ENCODE results near the gene KLHL26. TPM values are rescaled to one million over a fixed set of nuclear protein-coding genes. Genes with fewer than 3 reads are reported as not detected.
A peak's percentile ranks its signal among the peaks of the same experiment; 100 is the strongest.
"Not testable (repeated sequence)": the region's sequence is repeated elsewhere in the genome, so short reads cannot be mapped to it uniquely, and the experiment has no call there.

The KLHL26 gene, protein sequence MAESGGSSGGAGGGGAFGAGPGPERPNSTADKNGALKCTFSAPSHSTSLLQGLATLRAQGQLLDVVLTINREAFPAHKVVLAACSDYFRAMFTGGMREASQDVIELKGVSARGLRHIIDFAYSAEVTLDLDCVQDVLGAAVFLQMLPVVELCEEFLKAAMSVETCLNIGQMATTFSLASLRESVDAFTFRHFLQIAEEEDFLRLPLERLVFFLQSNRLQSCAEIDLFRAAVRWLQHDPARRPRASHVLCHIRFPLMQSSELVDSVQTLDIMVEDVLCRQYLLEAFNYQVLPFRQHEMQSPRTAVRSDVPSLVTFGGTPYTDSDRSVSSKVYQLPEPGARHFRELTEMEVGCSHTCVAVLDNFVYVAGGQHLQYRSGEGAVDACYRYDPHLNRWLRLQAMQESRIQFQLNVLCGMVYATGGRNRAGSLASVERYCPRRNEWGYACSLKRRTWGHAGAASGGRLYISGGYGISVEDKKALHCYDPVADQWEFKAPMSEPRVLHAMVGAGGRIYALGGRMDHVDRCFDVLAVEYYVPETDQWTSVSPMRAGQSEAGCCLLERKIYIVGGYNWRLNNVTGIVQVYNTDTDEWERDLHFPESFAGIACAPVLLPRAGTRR
- 5.4 TPM for polyA plus RNA-seq (ENCODE audit: insufficient read length)

DNA sequence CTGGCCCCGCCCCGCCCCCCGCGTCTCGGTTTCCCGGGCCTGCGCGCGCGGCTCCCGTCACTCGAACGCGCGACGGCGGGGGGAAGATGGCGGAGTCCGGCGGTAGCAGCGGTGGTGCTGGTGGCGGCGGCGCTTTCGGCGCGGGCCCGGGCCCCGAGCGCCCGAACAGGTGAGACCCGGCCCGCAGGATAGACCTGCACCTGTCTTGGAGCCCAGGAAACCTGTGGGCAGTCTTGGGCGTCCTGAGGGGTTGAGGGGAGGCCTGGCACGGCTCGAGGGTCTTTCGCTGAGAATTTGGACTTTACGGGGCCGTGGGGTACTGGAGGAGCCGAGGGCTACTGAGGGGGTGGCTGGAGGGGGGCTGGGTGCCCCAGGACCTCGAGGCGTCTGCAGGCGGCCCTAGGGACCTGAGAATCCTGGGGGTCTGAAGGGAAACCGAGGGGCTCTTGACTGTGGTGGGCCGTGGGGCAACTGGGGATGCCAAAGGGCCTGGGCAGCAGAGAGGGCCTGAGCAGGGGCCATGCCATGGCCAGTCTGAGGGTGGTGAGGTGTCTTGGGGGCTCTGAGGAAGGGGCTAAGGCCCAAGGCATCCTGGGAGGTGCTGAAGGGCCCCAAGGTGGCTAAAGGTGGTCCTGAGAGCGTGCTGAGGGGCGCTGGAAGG is at the start of gene KLHL26:
TSS of gene KLHL26 (plus strand) at position 60 of the 661 bp plus-strand sequence. CDS start at position 87, 27 bp downstream.
- DNase-seq, result no peak

DNA sequence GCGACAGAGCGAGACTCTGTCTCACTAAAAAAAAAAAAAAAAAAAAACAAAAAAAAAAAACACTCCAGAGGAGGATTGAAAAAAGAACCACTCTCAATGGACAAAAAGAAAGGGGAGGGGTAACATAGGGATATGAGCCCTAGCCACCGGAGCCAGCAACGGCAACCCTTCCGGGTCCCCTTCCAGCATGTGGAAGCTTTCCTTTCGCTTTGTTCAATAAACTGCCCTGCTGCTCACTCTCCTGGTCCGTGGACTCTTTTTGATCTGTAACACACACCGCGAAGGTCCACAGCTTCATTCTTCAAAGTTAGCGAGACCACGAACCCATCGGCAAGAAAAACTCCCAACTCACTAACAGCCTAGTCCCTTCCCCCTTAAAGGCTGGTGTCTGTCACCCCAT is 49.3 kb upstream of the KLHL26 start:
- no peak for DNase-seq

DNA sequence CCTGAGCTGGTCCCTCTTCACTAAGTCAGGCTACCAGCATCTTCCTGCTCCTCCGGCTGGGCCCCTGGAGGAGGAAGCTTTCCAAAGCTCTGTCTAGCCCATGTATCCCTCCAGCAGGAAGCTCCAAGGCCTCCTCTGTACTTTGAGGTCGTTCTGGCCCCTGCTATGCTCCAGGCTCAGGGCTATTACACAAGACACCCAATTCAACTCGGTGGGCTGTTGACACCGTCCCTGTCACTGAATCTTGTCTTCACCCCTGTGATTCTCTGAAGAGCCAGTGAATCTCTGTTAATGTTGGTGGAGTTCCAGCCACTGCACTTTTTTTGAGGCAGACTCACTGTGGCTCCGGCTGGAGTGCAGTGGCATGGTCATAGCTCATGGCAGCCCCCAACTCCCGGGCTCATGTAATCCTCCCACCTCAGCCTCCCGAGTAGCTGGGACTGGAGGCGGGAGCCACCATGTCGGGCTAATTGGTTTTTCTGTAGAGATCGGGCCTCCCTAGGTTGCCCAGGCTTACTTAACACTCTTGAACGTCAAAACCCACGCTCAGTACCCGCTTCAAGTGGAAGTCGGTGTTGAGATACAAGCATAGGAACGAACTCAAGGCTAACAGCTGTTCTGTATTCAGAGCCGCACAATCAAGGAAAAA is 48.7 kb upstream of the KLHL26 start:
- no peak for DNase-seq

DNA sequence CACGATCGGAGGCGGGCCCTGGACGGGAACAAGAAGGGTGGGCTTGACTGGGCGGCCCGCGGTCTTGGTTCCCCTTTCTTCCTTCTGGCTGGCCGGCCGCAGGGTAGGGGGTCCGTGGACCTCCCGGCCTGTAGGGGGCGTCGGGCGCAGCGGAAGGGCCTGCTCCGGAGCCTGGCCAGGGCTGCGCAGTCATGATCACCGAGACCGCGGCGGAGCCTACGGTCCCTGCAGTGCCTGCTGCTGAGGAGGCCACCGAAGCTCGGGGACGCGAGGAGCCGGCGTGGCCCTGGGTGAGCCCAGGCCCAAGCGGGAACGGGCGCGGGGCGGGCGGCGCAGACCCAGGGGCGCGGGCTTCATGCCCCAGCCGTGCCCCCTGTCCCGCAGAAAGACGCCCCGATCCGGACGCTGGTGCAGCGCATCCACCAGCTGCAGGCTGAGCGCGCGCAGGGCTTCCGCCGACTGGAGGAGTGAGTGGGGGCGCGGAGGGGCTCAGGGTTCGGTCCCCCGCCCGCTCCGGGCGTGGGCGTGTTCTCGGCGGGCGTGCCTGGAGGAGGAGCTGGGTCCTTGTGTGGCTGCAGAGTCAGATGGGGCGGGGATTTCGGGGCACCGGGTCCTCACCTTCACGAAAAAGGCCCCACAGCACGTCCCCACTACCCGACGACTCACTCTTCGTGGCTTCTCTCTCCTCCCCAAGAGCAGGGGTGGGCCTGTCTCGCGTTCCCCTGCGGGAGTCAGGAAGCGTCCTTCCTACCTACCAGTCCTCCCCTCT is 48.0 kb upstream of the KLHL26 start, which contains the start of gene REX1BD:
TSS of gene REX1BD (plus strand) at position 188 of the 769 bp plus-strand sequence. CDS start at position 192, 4 bp downstream.
- peak; percentile 90 for DNase-seq

DNA sequence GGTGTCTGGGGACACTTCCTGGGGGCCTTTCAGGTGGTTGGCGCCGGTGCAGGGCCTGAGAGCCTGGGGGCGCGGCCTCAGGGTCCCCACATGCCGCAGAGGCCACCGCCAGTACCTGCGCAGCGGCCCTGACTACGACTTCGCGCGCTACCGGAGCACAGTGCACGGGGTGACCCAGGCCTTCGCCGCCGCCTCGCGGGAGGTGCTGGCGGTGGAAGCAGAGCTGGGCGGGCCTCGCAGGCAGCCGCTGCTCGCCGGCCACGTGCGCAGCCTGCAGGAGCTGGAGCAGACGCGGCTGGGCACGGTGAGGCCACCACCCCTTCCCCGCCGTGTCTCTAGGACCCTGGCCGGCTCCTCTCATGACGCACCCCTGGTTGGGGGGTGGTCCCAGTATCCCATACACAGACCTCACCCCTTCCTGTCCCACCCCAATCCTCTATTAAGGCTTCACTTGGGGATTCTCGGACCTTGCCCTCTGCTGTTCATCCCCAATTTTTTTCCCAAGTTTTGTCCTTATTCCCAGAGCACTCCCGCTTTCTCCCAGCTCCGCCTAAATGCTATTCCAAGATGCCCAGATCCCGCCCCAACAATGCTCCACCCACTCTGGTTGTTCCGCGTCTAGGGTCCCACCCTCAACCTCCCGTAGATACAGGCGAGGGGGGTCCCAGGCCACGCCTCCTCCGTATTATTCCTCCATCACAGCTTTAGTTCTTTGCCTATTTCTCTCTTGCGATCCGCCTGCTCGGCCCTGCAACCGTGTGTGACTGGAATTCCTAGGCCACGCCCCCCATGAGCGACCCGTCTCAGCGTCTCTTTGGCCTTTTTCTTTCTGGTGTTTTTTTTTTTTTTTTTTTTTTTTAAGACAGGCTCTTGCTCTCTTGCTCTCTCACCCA is 47.2 kb upstream of the KLHL26 start:
- peak; percentile 76 for DNase-seq

DNA sequence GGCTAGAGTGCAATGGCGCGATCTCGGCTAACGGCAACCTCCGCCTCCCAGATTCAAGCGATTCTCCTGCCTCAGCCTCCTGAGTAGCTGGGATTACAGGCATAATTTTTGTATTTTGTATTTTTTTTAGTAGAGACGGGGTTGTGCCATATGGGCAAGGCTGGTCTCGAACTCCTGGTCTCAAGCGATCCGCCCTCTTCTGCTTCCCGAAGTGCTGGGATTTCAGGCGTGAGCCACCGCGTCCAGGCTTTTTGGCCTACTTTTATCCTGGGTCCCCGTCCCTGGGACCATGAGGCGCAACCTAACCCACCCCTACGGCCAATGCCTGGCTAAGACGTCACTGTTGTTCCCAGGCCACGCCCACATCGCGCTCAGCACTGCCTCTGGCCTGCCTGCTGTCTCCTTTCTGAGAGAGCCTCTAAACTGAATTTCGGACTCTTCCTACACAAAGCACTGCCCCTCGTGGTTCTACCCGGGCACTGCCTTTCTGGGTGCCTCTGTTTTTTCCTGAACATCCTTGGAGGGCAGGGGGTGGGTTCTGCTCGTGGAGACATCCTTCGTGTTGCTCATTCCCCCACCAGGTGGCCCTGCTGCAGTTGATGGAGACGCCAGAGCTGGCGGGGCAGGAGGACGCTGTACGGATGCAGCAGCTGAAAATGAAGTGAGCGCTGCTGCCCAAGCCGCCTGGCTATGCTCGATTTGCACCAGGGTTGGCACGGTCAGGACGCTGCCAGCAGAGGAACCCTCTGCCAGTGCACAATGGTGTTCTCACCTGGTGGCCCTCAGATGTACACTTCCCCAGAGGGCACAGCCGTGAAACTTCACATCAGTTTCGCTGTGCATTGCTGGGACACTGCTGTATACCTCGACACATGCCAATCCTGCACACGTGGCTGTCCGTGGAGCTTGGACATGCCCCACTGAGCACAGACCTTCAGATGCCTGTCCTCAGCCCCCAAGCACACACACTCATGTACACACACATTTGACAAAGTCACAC is 46.3 kb upstream of the KLHL26 start:
- DNase-seq, result peak; percentile 87

DNA sequence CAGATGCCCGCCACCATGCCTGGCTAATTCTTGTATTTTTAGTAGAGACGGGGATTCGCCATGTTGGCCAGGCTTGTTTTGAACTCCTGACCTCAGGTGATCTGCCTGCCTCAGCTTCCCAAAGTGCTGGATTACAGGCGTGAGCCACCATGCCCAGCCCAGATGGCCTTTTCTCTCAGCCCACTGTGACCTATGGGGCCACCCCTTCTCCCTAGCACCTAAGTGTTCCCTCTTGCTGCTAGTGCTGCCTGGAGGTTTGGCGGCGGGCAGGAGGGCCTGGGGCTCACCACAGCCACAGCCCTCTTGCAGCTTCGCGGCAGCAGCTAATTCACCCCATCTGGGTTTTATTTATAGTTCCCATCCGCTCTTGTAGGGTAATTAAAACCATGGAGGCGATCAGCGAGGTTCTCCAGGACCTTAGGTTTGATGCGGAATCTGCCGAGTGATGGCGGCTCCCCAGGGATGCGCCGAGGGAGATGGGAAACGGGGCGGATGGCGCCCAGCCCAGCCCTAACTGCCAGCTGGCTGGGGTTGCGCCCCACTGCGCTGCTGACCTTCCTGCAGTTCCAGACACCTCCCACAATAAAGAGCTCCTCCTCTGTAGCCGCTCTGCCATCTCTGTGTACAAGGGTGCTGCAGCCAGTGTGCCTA is 45.0 kb upstream of the KLHL26 start:
- DNase-seq, result no peak

DNA sequence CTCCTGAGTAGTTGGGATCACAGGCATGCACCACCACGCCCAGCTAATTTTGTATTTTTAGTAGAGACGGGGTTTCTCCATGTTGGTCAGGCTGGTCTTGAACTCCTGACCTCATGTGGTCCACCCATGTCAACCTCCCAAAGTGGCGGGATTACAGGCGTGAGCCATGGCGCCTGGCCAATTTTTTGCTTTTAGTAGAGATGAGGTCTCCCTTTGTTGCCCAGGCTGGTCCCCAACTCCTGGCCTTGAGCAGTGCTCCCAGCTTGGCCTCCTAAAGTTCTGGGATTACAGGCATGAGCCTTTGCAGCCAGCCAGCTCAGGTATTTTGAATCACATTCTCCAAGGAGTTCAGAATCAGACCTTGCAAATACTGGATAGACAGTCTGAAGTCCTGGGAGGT is 44.1 kb upstream of the KLHL26 start:
- not testable (repeated sequence) for DNase-seq

DNA sequence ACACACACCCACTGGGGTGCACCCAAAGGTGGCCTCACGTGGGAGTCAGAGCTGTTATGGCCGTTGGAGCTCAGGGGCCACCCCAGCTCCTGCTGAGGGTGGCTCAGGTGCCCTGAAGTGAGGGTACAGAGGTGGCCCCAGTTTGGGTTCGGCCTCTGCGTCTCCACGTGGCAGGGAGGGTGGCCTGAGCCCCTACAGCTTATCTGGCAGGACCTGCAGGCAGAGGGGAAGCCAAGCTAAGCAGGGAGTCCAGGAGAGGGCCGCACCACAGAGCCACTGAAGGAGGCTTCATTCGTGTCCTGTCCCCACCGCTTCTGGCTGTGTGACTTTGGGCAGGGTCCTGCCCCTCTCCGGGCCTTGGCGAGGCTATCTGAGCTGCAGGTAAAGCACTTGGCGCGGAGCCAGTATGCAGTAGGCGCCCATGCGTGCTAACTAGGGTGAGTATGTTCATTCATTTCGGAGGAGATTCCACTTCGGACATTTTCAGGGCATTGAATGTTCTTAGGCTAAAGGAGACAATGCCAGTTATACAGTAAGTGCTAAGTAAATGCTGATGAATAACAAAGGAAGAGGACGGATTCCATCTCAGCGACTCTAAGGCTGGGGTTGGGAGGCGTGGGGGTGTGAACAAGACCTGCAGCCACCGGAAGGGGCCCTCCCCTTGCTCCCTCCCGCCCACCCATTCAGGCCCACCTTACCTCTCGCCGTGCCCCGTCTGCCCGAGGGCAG is 43.3 kb upstream of the KLHL26 start:
- no peak for DNase-seq

DNA sequence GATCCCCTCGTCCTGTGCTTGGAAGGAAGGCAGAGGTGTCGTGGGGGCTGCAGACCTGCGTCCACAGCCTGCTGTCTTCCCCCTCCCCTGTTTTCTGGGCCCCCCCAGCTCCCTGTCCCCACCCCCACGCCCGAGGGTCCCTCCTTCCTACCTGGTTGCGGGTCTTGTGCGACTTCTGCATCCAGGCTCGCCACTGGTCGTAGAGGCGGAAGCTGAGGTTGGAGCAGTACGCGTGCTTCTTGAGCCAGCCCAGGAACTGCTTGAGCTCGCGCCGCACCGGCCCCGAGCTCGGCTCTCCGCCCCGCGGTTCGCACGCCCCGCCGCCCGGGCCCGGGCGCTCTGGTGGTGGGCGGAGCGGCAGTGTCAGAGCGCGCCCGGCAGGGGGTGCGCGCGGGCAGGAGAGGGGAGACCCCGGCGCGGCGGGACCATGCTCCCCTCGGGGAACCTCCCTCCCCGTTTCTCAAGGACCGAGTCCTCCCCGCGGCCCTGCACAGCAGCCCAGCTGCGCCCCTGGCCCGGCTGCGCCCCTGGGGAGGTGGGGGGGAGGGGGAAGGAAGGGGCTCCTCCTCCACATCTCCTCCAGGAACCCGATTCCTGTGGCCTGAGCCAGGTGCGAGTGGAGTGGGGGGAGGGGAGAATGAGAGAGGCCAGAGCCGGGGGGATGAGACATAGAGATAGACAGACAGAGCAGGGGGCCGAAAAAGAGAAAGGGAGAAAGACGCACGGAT is 42.6 kb upstream of the KLHL26 start:
- DNase-seq, result peak; percentile 89

DNA sequence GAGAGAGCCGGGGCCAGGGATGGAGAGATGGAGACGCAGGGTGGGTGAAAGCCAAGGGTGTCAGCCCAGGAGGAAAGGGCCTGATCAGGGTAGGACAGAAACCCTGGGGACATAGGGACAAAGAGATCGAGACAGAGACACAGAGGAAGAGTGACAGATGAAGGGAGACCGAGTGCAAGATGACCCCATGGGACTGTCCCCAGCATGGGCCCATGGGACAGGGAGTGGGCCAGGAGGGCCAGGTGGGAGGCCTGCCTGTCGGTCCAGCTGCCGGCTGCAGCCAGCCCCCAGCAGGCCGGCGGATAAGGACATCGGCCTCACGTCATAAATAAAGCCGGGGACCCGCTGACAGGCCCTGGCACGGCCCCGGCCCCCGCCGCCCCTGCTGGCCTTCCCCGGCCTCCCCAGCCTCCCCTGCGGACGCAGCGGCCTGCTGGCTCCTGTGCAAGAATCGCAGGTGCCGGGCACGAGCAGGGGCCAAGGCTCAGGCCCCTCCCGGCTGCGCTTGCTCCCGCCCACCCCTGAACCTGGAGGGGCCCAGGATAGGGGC is 41.9 kb upstream of the KLHL26 start:
- no peak for DNase-seq

DNA sequence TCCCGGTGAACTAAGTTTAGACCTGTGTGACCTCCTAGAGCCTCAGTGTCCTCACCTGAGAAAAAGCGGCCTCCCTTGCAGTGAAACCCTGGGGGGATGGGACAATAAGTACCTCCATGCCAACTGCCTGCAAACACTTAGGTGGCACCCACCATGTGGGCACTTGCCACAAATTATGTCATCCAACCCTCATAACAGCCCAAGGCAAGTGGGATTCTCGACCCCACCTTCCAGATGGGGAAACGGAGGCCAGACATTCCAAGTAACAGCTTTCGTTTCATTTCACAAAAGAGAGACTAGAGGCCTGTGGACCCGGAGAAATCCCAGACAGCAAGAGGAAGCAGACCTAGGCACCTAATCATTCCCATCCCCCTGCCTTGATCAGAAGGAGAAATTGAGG is 41.4 kb upstream of the KLHL26 start:
- no peak for DNase-seq

DNA sequence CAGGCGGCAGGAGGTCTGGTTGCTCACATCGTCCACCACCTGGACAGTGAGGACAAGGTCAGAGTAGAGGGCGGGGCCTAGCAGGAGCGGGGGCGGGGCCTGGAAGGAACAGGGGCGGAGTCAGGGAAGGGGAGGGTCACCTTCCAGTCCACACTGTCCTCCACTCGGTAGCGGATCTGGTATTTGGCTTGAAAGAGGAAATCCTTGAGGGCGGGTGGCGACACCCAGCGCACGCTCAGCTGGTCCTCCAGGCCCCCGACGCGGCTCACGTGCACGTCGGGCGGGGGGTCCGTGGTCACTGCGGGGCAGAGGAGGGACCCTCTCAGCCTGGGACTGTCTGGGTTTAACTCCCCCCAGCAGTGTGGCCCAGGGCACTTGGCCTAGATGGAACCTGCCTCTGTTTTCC is 40.1 kb upstream of the KLHL26 start:
- DNase-seq, result no peak

DNA sequence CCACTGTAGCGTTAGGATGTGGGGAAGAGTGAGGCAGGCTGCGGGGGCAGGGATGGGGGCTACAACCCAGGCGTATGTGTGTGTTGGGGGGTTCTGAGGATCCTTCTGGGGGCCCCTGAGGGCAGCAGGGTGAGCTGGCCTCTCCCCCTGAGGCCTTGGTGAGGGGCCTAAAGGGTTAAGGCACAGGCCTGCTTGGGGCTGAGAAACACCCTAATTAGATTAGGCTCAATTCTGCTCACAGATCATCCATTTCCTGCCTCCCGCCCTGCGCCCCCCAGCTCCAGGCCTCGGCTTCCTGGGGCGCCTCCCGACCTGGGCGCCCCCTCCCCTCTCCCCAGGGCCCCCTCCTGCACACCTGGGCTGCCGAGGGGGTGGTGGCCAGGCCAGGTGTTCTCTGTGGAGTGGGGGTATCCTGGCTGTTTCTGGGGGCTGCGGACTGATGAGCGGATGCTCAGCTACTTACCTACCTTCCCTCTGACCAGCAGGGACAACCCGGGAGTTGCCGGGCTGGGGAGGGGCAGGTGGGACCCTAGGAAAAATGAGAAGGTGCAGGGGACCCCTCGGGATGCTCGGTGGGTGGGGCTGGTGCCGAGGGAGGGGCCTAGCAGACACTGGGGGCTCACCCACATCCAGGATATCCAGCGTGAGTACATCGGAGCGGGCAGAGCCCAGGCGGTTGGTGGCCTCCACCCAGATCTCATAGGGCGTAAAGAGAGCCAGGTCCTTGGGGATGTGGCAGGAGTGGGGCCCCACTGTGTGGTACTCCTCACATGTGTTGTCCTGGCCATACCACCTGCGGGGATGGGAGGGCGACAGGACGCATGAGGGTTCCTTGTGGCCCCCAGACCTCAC is 38.8 kb upstream of the KLHL26 start:
- no peak for DNase-seq

DNA sequence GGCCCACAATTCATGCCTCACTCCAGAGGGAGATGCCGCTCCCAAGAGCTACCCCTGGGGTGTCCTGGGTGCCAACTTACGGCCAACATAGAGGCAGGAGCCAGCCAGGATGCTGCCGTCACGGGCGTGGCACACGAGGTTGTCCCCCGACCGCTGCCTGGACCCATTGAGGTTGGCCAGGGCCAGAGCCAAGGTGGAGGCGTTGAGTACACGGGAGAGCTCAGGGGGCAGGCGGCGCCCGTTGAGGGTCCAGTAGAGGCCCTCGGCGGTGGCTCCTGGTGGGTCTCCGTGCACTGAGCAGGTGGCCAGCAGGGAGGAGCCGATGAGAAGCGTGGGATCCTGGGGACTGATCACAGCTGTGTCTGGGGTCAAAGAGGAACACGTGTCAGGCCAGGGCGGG is 37.3 kb upstream of the KLHL26 start:
- no peak for DNase-seq

DNA sequence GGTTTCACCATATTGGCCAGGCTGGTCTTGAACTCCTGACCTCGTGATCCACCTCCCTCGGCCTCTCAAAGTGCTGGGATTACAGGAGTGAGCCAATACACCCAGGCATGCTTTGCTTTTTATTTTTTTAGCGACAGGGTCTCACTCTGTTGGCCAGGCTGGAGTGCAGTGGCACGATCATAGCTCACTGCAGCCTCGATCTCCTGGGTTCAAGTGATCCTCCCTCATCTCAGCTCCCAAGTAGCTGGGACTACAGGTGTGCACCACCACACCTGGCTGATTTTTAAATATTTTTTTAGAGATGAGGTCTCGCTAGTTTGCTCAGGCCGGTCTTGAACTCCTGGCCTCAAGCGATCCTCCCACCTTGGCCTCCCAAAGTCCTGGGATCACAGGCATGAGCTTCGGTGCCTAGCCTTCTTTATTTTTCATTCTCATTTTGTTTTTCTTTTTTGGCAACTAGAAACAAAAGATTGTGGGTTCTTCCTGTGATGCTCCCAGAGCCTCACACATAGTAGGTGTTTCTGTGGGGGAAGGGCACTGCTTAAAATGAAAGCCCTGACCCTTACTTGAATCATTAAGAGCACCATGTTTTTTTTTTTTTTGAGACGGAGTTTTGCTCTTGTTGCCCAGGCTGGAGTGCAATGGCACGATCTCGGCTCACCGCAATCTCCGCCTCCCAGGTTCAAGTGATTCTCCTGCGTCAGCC is 36.0 kb upstream of the KLHL26 start:
- DNase-seq, result not testable (repeated sequence)
